ENCODE measurements around the gene CDH13. TPM values are rescaled to one million over a fixed set of nuclear protein-coding genes. Genes with fewer than 3 reads are reported as not detected.

The CDH13 gene
- total RNA-seq, 1 donor from 2014 or later = 2.3 TPM

DNA sequence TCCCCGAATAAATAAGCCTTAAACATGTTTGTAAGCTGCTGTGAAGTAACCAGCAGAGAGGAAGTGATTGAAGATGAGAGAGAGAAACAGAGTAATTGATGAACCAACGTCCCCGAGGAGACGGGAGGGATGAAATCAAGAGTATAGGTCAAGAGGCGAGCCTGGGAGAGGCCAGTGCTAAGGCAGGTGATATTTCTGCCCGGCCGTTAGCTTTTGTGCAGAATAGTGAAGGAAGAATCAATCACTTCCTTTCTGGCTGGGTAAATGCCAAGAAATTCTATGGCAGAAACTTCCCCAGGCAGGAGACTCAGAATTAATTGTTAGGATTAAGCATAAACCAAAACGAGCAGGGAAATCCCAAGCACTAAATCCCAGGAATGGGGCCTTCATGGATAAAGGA is 273.8 kb downstream of the CDH13 start:
- H3K4me1 Mint-ChIP-seq (ENCODE audit: unreplicated experiment) = no peaks in the 10 kb centered on the region
- no peak overlapping the region for H3K27ac Mint-ChIP-seq (ENCODE audit: unreplicated experiment)
- peaks cover 3% of the 10 kb centered on the region for H3K27me3 Mint-ChIP-seq (ENCODE audit: unreplicated experiment)
- H3K36me3 Mint-ChIP-seq (ENCODE audit: low read depth, unreplicated experiment) = no peaks in the 10 kb centered on the region
- TF ChIP-seq, protein P1, sequence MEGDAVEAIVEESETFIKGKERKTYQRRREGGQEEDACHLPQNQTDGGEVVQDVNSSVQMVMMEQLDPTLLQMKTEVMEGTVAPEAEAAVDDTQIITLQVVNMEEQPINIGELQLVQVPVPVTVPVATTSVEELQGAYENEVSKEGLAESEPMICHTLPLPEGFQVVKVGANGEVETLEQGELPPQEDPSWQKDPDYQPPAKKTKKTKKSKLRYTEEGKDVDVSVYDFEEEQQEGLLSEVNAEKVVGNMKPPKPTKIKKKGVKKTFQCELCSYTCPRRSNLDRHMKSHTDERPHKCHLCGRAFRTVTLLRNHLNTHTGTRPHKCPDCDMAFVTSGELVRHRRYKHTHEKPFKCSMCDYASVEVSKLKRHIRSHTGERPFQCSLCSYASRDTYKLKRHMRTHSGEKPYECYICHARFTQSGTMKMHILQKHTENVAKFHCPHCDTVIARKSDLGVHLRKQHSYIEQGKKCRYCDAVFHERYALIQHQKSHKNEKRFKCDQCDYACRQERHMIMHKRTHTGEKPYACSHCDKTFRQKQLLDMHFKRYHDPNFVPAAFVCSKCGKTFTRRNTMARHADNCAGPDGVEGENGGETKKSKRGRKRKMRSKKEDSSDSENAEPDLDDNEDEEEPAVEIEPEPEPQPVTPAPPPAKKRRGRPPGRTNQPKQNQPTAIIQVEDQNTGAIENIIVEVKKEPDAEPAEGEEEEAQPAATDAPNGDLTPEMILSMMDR (IDR thresholded peaks at IDR 0.05; ENCODE audit: unreplicated experiment) = no peak
- H3K9me3 Mint-ChIP-seq (ENCODE audit: unreplicated experiment) = no peaks in the 10 kb centered on the region
- DNase-seq (ENCODE audit: low spot score) = no peak
- H3K4me3 Mint-ChIP-seq (ENCODE audit: unreplicated experiment) = no peak overlapping the region

DNA sequence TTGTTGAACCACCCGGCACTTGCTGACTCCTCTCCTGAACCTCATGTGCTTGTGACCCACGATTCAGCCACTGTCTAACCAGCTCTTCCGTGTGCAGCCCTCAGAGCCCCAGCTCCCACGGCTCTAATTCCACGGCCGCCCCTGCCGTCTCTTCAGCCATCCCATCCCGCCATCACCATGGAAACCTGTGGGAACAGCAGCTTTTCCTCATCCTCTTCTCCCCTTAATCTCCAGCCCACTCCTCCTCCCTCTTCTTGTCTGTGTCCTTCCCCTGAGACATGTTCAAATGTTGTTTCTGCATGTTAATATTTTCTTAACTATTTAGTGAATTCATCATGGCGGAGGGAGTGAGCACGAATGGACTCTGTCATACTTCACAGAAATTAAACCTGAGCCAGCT is 285.2 kb downstream of the CDH13 start:
- H3K4me1 Mint-ChIP-seq (ENCODE audit: unreplicated experiment) = peaks cover 12% of the 10 kb centered on the region
- H3K36me3 Mint-ChIP-seq (ENCODE audit: low read depth, unreplicated experiment) = no peaks in the 10 kb centered on the region
- DNase-seq (ENCODE audit: low spot score) = no peak

DNA sequence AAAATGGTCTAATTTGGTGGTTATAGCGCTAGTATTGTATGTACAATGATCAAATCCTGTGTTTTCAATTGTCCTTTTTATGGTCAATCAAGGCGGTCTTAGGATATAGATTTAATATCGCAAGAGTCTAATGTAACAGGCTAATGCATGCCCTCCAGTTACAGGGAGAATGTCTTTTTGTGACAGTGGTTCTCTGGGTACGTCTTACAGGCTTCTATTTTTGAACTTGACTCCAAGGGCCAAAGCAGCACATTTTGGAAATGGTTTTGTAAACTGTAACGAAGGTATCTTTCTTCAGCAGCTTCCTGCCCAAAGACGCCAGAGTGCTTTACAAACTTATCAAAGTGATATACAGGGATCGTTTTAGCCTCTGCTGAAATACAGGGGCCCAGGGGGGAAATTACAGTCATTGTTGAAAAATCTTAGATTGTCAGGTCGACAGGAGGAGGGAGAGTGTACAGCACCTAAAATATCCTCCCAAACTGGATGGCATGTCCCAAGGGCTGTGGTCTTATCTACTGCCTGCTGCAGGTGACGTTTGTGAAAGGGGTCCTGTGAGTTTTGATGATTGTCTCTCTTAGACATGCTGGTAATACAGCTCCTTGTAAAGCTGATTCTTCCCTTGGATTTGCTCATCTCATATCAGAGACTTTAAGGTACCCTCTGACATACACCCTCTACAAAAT is 288.5 kb downstream of the CDH13 start:
- Mint-ChIP-seq H3K27ac (ENCODE audit: unreplicated experiment) (no peak overlapping the region), H3K9me3 (ENCODE audit: unreplicated experiment) (no peaks in the 10 kb centered on the region), H3K4me1 (ENCODE audit: unreplicated experiment) (peaks cover 15% of the 10 kb centered on the region), H3K36me3 (ENCODE audit: low read depth, unreplicated experiment) (no peaks in the 10 kb centered on the region), H3K4me3 (ENCODE audit: unreplicated experiment) (no peak overlapping the region), H3K27me3 (ENCODE audit: unreplicated experiment) (peaks cover 3% of the 10 kb centered on the region)
- TF ChIP-seq, protein P1 (IDR thresholded peaks at IDR 0.05; ENCODE audit: unreplicated experiment) = no peak
- DNase-seq (ENCODE audit: low spot score) = no peak

More for the DNA sequence above, 285.2 kb downstream of the CDH13 start:
- H3K27me3 Mint-ChIP-seq (ENCODE audit: unreplicated experiment) = peaks cover 2% of the 10 kb centered on the region
- no peak overlapping the region for H3K27ac Mint-ChIP-seq (ENCODE audit: unreplicated experiment)
- TF ChIP-seq, protein P1 (IDR thresholded peaks at IDR 0.05; ENCODE audit: unreplicated experiment) = no peak
- H3K9me3 Mint-ChIP-seq (ENCODE audit: unreplicated experiment) = no peaks in the 10 kb centered on the region
- no peak overlapping the region for H3K4me3 Mint-ChIP-seq (ENCODE audit: unreplicated experiment)

DNA sequence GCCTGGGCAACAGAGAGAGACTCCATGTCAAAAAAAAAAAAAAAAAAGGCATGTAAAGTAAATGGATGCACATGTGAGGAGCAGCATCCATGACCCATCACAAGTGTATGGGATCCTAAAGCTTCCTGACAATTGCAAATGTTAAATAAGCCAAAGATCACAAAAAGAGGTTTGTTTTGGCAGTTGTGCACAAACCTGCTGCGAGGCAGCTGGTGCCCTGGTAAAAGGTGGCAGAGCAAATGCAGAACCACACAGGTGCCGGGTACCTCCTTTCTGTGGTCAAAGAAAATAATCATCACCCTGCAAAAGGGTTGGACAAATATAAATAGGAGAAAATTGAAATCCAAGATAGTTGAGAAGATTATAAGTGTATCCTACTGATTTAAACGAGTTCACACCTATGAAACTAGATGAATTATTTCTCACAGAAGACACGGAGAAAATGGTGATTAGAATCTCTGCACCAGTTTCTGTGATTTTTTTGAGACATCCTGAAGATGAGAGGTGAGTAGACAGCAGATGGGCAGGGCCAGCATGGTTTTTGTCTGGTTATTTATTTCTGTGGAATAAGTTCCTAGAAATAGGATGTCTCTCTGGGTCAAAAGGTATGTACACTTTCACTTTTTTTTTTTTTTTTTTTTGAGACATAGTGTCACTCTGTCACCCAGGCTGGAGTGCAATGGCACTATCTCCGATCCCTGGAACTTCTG is 291.3 kb downstream of the CDH13 start:
- no peak overlapping the region for H3K4me3 Mint-ChIP-seq (ENCODE audit: unreplicated experiment)
- H3K4me1 Mint-ChIP-seq (ENCODE audit: unreplicated experiment) = peaks cover 15% of the 10 kb centered on the region
- TF ChIP-seq, protein P1 (IDR thresholded peaks at IDR 0.05; ENCODE audit: unreplicated experiment) = no peak
- no peaks in the 10 kb centered on the region for H3K9me3 Mint-ChIP-seq (ENCODE audit: unreplicated experiment)
- no peak overlapping the region for H3K27ac Mint-ChIP-seq (ENCODE audit: unreplicated experiment)
- H3K36me3 Mint-ChIP-seq (ENCODE audit: low read depth, unreplicated experiment) = no peaks in the 10 kb centered on the region
- H3K27me3 Mint-ChIP-seq (ENCODE audit: unreplicated experiment) = peaks cover 1% of the 10 kb centered on the region
- DNase-seq (ENCODE audit: low spot score) = no peak

Measured in endothelial cell (in vitro differentiated cells).